Activated CD8-positive, alpha-beta memory T cell treated with anti-CD3 and anti-CD28 coated beads for 36 hours (primary cell): ENCODE results near the gene NR4A1. TPM values are rescaled to one million over a fixed set of nuclear protein-coding genes. Genes with fewer than 3 reads are reported as not detected.

ENCODE experiments used
- CTCF ChIA-PET: fragments of 350-600 bp; sonication (Branson Sonifier 250); formaldehyde crosslinking; loops from one replicate; lab custom pipeline; 2021; ENCODE audit warnings: antibody characterized with exemption; lab: Charles Lee
- POLR2A ChIA-PET: fragments of 350-600 bp; sonication (Branson Sonifier 250); formaldehyde crosslinking; loops from one replicate; lab custom pipeline; 2021; ENCODE audit warnings: antibody characterized with exemption; lab: Charles Lee
- total RNA-seq, 2 experiments: library from RNA; stranded (reverse); gene quantifications; one replicate each; pipeline ENCODE4 v1.2.3, GENCODE V29; 2021

Gene NR4A1
- total RNA-seq, 2 experiments from 2014 or later, result 44.1 to 46.1 TPM

GRCh38 chr12:52060498-52061177, 9.4 kb downstream of the NR4A1 start:
- ChIA-PET POLR2A (interaction anchor here (1.0 kb wide), 1 partner anchor 9 kb away, joined by 3 read pairs; the partner anchor contains the start of gene NR4A1), CTCF (interaction anchor here (2.7 to 23.1 kb wide), 2 partner anchors 10 to 34 kb away, joined by 10 to 392 read pairs; partner anchors contain the start of gene ATG101)

- ChIA-PET POLR2A (interaction anchor here (1.0 kb wide), 1 partner anchor 10 kb away, joined by 3 read pairs; the partner anchor contains the start of gene NR4A1), CTCF (interaction anchor here (1.0 to 23.1 kb wide), 4 partner anchors 9 to 61 kb away, joined by 3 to 392 read pairs (median 6); partner anchors contain the start of genes ATG101 and NR4A1)
Measured at GRCh38 chr12:52061470-52062166, 10.4 kb downstream of the NR4A1 start.

- ChIA-PET CTCF (interaction anchor here (0.6 to 23.1 kb wide), 4 partner anchors 11 to 60 kb away, joined by 3 to 392 read pairs (median 3); partner anchors contain the start of gene NR4A1), POLR2A (no interaction called here)
Measured at GRCh38 chr12:52062167-52063081, 11.2 kb downstream of the NR4A1 start.

GRCh38 chr12:52063082-52063924, 12.1 kb downstream of the NR4A1 start:
- CTCF ChIA-PET, result interaction anchor here (0.6 to 23.1 kb wide), 5 partner anchors 11 to 59 kb away, joined by 3 to 392 read pairs (median 3); partner anchors contain the start of gene NR4A1
- POLR2A ChIA-PET, result interaction anchor here (0.6 kb wide), 1 partner anchor 11 kb away, joined by 5 read pairs; no protein-coding TSS in a partner anchor

GRCh38 chr12:52063981-52064649, 12.9 kb downstream of the NR4A1 start:
- POLR2A ChIA-PET, result interaction anchor here (0.6 kb wide), 1 partner anchor 12 kb away, joined by 5 read pairs; no protein-coding TSS in a partner anchor
- CTCF ChIA-PET, result interaction anchor here (0.6 to 23.1 kb wide), 3 partner anchors 12 to 188 kb away, joined by 3 to 392 read pairs (median 7); no protein-coding TSS in a partner anchor

GRCh38 chr12:52066346-52067080, 15.3 kb downstream of the NR4A1 start:
- POLR2A ChIA-PET, result no interaction called here
- CTCF ChIA-PET, result interaction anchor here (0.7 to 23.1 kb wide), 5 partner anchors 8 to 40 kb away, joined by 3 to 392 read pairs (median 7); partner anchors contain the start of gene NR4A1

GRCh38 chr12:52067081-52067374, 15.8 kb downstream of the NR4A1 start:
- ChIA-PET CTCF (interaction anchor here (0.7 to 23.1 kb wide), 6 partner anchors 8 to 40 kb away, joined by 3 to 392 read pairs (median 6); partner anchors contain the start of genes NR4A1 and SMIM41), POLR2A (no interaction called here)

GRCh38 chr12:52069327-52070184, 18.3 kb downstream of the NR4A1 start, which contains the start of gene ATG101:
ATG101 (plus strand) TSS chr12:52069978; CDS start chr12:52073651, 3,673 bp downstream.
- CTCF ChIA-PET, result interaction anchor here (0.9 to 23.1 kb wide), 14 partner anchors 9 to 928 kb away, joined by 3 to 392 read pairs (median 4); partner anchors contain the start of gene NR4A1

GRCh38 chr12:52070185-52070925, 19.1 kb downstream of the NR4A1 start:
- CTCF ChIA-PET, result interaction anchor here (1.0 to 23.1 kb wide), 12 partner anchors 8 to 927 kb away, joined by 3 to 392 read pairs (median 4); partner anchors contain the start of gene NR4A1
- POLR2A ChIA-PET, result interaction anchor here (0.6 to 2.8 kb wide), 7 partner anchors 12 to 64 kb away, joined by 3 to 12 read pairs (median 5); partner anchors contain the start of genes NR4A1 and TAMALIN

More at GRCh38 chr12:52069327-52070184, 18.3 kb downstream of the NR4A1 start, which contains the start of gene ATG101:
- POLR2A ChIA-PET, result interaction anchor here (0.6 to 2.8 kb wide), 8 partner anchors 11 to 63 kb away, joined by 3 to 12 read pairs (median 4); partner anchors contain the start of genes NR4A1 and TAMALIN

GRCh38 chr12:52073531-52074381, 22.5 kb downstream of the NR4A1 start:
- ChIA-PET POLR2A (no interaction called here), CTCF (interaction anchor here (23.1 kb wide), 1 partner anchor 47 kb away, joined by 392 read pairs; no protein-coding TSS in a partner anchor)

GRCh38 chr12:52074971-52075724, 23.9 kb downstream of the NR4A1 start:
- CTCF ChIA-PET, result interaction anchor here (1.3 to 23.1 kb wide), 2 partner anchors 9 to 49 kb away, joined by 3 to 392 read pairs; no protein-coding TSS in a partner anchor
- POLR2A ChIA-PET, result no interaction called here

- POLR2A ChIA-PET, result no interaction called here
- CTCF ChIA-PET, result interaction anchor here (23.1 kb wide), 1 partner anchor 50 kb away, joined by 392 read pairs; no protein-coding TSS in a partner anchor
Measured at GRCh38 chr12:52076811-52077210, 25.6 kb downstream of the NR4A1 start.
